MM.1S (cell line): ENCODE data around the gene PRSS38.

Source experiments
- CTCF ChIP-seq: fragments of 300-600 bp; sonication (generic); IDR thresholded peaks from 2 replicates; pipeline ENCODE4 v1.5.1; 2016; ENCODE audit warnings: antibody characterized with exemption, low read length, mixed read lengths
- EZH2 ChIP-seq: fragments of 300-600 bp; sonication (generic); optimal IDR thresholded peaks from 2 replicates; pipeline ENCODE3; 2017; ENCODE audit warnings: low read depth, mild to moderate bottlenecking, antibody characterized with exemption, low read length, mixed read lengths

- TF ChIP-seq CTCF (no peak), EZH2 (no peak)
These were observed 29.1 kb downstream of the PRSS38 start for GRCh38 chr1:227844320-227845146.
